ENCODE measurements around the gene PFDN2.

The PFDN2 gene

GRCh38 chr1:161111527-161111926 lies 6.3 kb downstream of the PFDN2 start:
- Histone ChIP-seq H3K4me3 (ENCODE audit: low read length) (no peak overlapping the region), H3K9me2 (replicated peaks; ENCODE audit: insufficient read depth, low read length) (no peaks in the 10 kb centered on the region), H2AFZ (ENCODE audit: low read length) (no peak overlapping the region), H3K9ac (ENCODE audit: low read length) (no peak overlapping the region), H3F3A (ENCODE audit: insufficient read depth, low read length) (no peaks in the 10 kb centered on the region; the same call in 1 of the 2 replicates), H3K79me2 (ENCODE audit: low read length) (peaks cover 95% of the 10 kb centered on the region), H3K36me3 (replicated peaks; ENCODE audit: insufficient read depth, low read length) (no peaks in the 10 kb centered on the region; the same call in 1 of the 2 replicates), H3K4me2 (ENCODE audit: low read depth, low read length) (no peak overlapping the region), H3K27ac (ENCODE audit: low read length) (no peak overlapping the region), H3K4me1 (ENCODE audit: low read length) (peaks cover 18% of the 10 kb centered on the region), H3K27me3 (replicated peaks; ENCODE audit: insufficient read depth, low read length) (no peaks in the 10 kb centered on the region), H4K20me1 (ENCODE audit: insufficient read depth, low read length) (peaks cover 10% of the 10 kb centered on the region; the same call in 1 of the 2 replicates), H3K9me3 (replicated peaks; ENCODE audit: insufficient read depth, low read length) (no peaks in the 10 kb centered on the region)
- no peak for TF ChIP-seq EZH2 (optimal IDR thresholded peaks at IDR 0.05; ENCODE audit: low read depth, low read length)
- TF ChIP-seq EZH2phosphoT487 (IDR thresholded peaks at IDR 0.05; ENCODE audit: low read length) = no peak
- TF ChIP-seq CTCF (IDR thresholded peaks at IDR 0.05; ENCODE audit: low read length) = no peak
- no peak for DNase-seq

DNA sequence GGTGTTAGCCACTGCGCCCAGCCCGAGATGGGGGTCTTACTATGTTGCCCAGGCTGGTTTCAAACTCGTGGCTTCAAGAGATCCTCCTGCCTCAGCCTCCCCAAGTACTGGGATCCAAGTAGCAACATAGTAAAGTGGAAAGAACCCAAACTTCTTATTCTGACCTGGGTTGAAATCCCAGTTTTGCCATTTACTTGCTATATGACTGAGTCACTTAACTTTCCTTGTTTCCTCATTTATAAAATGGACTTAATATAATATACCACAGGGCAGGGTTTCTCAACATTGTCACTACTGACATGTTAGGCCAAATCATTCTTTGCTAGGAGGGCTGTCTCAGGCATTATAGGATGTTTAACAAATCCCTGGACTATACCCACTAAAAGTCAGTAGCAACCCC lies 6.7 kb downstream of the PFDN2 start:
- peaks cover 15% of the 10 kb centered on the region; the same call in 1 of the 2 replicates for H3K4me1 ChIP-seq (ENCODE audit: low read length)
- peaks cover 10% of the 10 kb centered on the region; the same call in 1 of the 2 replicates for H4K20me1 ChIP-seq (ENCODE audit: insufficient read depth, low read length)

DNA sequence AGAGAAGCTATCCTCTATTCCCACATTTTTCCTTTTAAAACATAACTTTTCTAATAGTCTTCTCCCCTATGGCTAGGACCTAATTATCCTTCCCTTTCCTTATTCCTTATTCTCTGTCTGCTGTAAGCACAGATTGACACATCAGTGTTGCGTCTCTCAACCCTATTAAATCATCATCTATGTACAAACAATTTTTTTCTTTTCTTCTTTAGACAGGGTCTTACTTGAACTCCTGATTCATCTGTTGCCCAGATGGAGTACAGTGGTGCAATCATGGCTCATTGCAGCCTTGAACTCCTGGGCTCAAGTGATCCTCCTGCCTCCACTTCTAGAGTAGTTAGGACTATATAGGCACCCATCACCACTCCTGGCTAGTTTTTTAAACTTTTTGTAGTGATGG lies 11.4 kb downstream of the PFDN2 start:
- H3K27me3 ChIP-seq (replicated peaks; ENCODE audit: insufficient read depth, low read length) = no peaks in the 10 kb centered on the region
- H3K4me3 ChIP-seq (ENCODE audit: low read length) = no peak overlapping the region
- H3K4me2 ChIP-seq (ENCODE audit: low read depth, low read length) = no peak overlapping the region
- H2AFZ ChIP-seq (ENCODE audit: low read length) = no peak overlapping the region
- DNase-seq = no peak
- H3K9me2 ChIP-seq (replicated peaks; ENCODE audit: insufficient read depth, low read length) = no peaks in the 10 kb centered on the region
- peaks cover 84% of the 10 kb centered on the region for H3K79me2 ChIP-seq (ENCODE audit: low read length)
- H3F3A ChIP-seq (ENCODE audit: insufficient read depth, low read length) = no peaks in the 10 kb centered on the region; the same call in 1 of the 2 replicates
- H4K20me1 ChIP-seq (ENCODE audit: insufficient read depth, low read length) = 0 out of 2 replicates have a peak, but pooled peaks cover 2% of the 10 kb centered on the region
- H3K27ac ChIP-seq (ENCODE audit: low read length) = no peak overlapping the region
- TF ChIP-seq CTCF (IDR thresholded peaks at IDR 0.05; ENCODE audit: low read length) (no peak), EZH2phosphoT487 (IDR thresholded peaks at IDR 0.05; ENCODE audit: low read length) (no peak), EZH2 (optimal IDR thresholded peaks at IDR 0.05; ENCODE audit: low read depth, low read length) (no peak)
- no peaks in the 10 kb centered on the region for H3K9me3 ChIP-seq (replicated peaks; ENCODE audit: insufficient read depth, low read length)
- H3K4me1 ChIP-seq (ENCODE audit: low read length) = no peaks in the 10 kb centered on the region
- peaks cover 4% of the 10 kb centered on the region; the same call in 1 of the 2 replicates for H3K36me3 ChIP-seq (replicated peaks; ENCODE audit: insufficient read depth, low read length)
- H3K9ac ChIP-seq (ENCODE audit: low read length) = no peak overlapping the region

More for the DNA sequence above, 6.7 kb downstream of the PFDN2 start:
- no peaks in the 10 kb centered on the region; the same call in 1 of the 2 replicates for H3K36me3 ChIP-seq (replicated peaks; ENCODE audit: insufficient read depth, low read length)
- no peaks in the 10 kb centered on the region for H3K27me3 ChIP-seq (replicated peaks; ENCODE audit: insufficient read depth, low read length)
- H3K27ac ChIP-seq (ENCODE audit: low read length) = no peak overlapping the region
- no peaks in the 10 kb centered on the region for H3K9me2 ChIP-seq (replicated peaks; ENCODE audit: insufficient read depth, low read length)
- H3K79me2 ChIP-seq (ENCODE audit: low read length) = peaks cover 95% of the 10 kb centered on the region
- no peak overlapping the region for H3K9ac ChIP-seq (ENCODE audit: low read length)
- no peak for DNase-seq
- H3K9me3 ChIP-seq (replicated peaks; ENCODE audit: insufficient read depth, low read length) = no peaks in the 10 kb centered on the region
- H3F3A ChIP-seq (ENCODE audit: insufficient read depth, low read length) = no peaks in the 10 kb centered on the region; the same call in 1 of the 2 replicates
- no peak overlapping the region for H3K4me3 ChIP-seq (ENCODE audit: low read length)
- H3K4me2 ChIP-seq (ENCODE audit: low read depth, low read length) = no peak overlapping the region
- no peak overlapping the region for H2AFZ ChIP-seq (ENCODE audit: low read length)
- no peak for TF ChIP-seq EZH2 (optimal IDR thresholded peaks at IDR 0.05; ENCODE audit: low read depth, low read length)
- no peak for TF ChIP-seq CTCF (IDR thresholded peaks at IDR 0.05; ENCODE audit: low read length)
- no peak for TF ChIP-seq EZH2phosphoT487 (IDR thresholded peaks at IDR 0.05; ENCODE audit: low read length)

Measured in MM.1S (cell line).